Measurements from ENCODE around the gene KNL1.
"Not testable (repeated sequence)": the region's sequence is repeated elsewhere in the genome, so short reads cannot be mapped to it uniquely, and the experiment has no call there.

Gene KNL1, protein sequence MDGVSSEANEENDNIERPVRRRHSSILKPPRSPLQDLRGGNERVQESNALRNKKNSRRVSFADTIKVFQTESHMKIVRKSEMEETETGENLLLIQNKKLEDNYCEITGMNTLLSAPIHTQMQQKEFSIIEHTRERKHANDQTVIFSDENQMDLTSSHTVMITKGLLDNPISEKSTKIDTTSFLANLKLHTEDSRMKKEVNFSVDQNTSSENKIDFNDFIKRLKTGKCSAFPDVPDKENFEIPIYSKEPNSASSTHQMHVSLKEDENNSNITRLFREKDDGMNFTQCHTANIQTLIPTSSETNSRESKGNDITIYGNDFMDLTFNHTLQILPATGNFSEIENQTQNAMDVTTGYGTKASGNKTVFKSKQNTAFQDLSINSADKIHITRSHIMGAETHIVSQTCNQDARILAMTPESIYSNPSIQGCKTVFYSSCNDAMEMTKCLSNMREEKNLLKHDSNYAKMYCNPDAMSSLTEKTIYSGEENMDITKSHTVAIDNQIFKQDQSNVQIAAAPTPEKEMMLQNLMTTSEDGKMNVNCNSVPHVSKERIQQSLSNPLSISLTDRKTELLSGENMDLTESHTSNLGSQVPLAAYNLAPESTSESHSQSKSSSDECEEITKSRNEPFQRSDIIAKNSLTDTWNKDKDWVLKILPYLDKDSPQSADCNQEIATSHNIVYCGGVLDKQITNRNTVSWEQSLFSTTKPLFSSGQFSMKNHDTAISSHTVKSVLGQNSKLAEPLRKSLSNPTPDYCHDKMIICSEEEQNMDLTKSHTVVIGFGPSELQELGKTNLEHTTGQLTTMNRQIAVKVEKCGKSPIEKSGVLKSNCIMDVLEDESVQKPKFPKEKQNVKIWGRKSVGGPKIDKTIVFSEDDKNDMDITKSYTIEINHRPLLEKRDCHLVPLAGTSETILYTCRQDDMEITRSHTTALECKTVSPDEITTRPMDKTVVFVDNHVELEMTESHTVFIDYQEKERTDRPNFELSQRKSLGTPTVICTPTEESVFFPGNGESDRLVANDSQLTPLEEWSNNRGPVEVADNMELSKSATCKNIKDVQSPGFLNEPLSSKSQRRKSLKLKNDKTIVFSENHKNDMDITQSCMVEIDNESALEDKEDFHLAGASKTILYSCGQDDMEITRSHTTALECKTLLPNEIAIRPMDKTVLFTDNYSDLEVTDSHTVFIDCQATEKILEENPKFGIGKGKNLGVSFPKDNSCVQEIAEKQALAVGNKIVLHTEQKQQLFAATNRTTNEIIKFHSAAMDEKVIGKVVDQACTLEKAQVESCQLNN (N-terminal part only)

DNA sequence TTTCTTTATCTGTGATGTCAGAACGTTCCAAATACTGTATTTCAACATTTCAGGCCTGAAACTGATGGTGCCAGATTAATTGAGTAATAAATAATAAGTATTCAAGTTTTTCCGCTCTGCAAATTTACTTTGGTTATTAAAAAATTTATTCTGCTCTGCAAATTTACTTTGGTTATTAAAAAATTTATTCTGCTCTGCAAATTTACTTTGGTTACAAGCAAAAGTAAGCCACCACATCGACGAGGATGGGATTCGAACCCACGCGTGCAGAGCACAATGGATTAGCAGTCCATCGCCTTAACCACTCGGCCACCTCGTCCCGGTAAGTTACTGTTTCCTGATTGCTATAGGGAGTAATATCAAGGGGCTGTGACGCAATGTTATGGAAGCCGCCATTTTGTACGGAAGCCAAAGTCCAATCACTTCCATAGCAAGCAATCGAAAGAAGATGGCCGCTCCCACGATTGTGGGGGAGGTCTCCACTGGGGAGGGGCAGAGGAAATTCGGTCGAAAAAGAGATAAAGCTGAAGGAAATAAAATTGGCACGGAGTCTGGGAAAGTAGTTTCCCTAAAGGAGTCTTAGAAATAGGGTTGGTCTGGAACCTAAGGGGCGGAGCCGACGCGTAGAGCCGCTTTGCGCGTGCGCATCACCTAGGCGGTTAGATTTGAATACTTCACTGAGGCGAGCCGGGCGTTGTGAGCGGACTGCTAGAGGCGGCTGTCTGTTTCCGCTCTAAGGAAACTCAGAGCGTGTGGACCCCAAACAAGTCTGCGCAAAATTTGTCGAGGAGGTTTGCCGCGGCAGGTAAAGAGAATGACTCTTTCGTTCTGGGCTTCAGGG lies at the start of gene KNL1:
KNL1 (plus strand) TSS at position 662 of the 841 bp plus-strand sequence. CDS start 8,683 bp downstream, outside the sequence.
- peak; percentile 99 for DNase-seq

DNA sequence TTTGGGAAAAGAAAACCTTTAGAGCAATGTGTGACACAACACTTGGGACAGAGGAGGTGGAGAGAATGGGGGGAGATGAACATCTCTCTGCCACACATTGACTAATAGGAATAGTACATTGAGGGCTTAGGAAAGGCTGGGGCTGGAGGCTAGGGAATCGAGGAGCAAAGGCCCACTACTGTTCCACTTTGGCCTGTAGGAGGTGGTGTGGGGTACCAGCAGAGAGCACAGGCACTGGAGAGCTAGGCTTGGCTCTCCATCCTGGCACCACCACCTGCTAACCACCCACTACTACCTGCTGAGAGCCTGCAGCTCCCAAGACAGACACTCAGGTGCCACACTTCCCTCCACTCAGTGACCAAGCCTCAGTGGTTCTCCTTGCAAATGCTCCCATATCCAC lies 48.6 kb upstream of the KNL1 start:
- no peak for DNase-seq

DNA sequence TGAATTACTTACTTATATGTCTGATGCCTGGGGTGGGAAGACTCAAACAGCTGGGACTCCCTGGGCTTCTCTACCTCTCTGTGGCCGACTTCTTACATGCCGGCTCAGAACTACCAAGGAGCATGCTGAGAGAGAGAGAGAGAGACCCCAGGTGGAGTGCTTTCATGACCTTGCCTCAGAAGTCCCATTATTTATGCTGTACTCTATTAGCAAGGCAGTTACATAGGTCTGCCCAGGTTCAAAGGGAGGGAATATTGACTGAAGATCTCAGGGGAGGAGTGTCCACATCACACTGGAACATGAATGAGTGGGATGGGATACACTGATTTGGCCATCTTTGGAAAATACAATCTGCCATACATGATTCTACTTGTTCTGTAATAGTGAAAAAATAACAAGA lies 45.4 kb upstream of the KNL1 start:
- no peak for DNase-seq

DNA sequence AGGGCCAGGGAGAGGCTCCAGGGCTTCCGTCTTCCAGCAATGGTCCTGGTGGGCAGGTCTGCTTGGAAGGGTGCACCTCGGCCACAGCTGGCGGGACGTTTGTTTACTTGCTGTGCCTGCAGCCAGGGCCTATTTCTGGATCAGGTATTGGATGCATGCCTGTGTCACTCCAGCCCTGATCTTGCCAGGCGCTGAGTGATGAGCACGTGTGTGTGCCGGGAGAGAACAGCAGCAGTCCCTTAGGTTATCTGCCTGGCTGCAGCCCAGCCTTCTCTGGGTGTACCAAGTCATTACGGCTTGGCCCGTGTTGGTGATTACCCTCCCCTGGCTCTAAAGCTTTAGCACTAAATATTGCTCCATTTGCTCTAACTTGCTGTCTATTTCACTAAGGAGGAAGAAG lies 44.2 kb upstream of the KNL1 start:
- no peak for DNase-seq

DNA sequence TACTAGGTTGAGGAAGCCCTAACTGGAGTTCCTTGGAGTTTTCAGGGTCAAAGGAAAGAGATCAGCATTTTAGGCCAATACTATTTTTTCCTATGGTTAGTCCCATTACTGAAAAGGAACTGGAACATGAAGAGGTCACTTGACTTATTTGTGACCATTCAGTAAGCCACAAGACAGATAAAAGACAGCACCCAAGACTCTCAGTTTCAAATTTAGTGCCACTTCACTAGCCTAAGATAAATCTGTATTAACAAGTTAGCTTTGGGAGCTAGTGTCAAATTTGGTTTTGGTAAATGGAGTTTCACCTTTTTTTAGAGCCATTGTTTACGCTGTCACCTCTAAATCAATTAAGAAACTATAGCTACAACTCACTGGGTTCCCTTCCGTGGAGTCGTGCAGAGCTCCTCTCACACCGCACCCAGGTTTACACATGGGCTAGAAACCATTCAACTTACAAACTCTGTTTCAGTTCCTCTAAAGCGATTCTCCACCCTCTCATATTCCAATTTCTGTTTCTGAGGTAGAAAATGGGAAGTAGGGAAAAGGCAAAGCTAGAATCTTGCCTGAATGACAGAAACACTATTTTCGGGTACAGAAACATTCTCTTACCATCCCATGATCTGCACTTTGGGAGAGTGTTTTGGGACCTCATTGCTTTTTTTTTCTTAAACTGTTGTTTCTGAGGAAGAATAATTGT lies 43.6 kb upstream of the KNL1 start:
- no peak for DNase-seq

DNA sequence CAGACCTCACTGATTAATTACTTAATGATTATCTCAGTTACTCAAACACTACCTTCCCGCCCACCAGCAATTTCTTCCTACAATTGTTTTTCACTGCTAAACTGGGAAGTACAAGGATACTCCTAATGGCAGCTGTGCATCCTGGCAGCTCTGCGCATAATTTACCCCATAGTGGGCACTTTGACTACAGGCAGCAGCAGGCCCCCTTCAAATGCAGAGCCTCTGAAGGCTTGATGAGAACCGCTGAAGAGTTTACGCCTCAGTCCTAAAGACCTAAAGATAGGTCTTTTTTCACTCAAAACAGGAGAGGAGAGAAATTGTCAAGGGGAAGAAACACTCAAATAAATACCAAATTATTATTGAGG lies 39.9 kb upstream of the KNL1 start:
- no peak for DNase-seq

DNA sequence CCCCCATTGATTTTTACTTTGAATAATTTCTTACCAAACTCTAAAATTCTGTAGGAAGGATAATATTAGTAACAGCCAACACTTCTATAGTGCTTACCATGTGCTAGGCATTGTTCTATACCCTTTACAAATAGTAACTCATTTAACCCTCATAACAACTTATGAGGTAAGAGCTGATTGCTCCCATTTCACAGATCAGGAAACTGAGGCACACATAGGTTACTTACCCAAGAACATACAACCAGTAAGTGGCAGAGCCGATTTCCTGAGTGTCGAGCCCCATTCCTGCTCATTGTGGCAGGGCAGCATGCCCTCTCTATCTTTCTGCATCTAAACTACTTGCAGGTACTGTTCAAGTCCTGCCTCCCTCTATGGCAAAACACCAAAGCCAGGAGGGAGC lies 38.2 kb upstream of the KNL1 start:
- no peak for DNase-seq

DNA sequence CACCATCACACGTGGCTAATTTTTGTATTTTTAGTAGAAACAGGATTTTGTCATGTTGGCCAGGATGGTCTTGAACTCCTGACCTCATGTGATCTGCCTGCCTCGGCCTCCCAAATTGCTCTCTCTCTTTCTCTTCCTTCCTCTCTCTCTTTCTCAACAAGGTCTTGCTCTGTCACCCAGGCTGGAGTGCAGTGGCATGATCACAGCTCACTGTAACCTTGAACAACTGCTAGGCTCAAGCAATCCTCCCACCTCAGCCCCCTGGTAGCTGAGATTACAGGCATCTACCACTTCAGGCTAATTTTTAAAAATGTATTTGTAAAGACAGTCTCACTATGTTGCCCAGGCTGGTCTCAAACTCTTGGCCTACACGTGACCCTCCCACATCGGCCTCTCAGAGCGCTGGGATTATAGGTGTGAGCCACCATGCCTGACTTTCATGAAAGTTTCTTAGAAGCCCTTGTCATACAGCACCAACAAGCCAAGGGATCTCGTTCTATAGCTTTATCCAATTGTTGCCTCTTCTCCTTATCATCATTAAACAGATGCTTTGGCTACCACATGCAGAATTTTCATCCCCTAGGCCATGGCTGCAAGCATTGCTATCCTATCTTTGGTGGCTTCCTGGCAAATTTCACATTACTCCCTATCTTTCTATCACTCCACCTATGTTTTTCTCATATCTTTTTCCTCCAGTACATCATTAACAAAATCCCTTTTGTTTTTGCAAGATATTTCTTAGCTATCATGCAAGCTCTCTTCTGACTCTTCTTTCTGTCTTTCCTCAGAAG lies 34.9 kb upstream of the KNL1 start:
- no peak for DNase-seq

DNA sequence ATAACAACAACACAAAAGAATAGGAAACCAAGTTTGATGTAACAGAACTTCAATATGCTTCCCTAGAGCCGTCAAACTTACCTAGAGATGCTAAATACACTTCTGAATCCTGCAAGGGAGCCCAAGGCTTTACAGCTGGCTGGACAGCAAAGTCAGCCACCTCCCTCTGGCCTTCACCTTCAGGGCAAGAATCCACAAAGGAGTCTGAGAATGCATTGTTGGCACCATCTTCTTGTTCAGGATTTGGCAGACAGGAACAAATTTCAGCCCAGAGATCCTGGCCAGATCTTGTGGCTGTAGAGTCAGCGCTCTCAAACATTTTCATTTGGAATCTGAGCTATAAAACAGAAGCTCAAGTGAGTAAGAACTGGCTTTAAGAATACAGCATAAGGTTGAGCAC lies 31.4 kb upstream of the KNL1 start:
- no peak for DNase-seq

DNA sequence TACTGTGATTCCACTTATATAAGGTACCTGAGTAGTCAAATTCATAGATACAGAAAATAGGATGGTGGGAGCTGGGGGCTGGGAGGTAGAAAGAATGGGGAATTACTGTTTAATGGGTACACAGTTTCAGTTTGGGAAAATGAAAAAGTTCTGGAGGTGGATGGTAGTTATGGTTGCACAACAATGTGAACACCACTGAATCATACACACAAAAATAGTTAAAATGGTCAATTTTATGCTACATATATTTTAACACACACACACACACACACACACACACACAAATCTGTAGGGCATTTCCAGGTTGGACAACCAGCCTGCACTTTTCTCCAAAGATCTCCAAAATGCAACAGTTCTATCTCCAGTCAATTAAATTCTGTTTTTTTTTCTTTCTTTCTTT lies 30.6 kb upstream of the KNL1 start:
- DNase-seq = no peak

DNA sequence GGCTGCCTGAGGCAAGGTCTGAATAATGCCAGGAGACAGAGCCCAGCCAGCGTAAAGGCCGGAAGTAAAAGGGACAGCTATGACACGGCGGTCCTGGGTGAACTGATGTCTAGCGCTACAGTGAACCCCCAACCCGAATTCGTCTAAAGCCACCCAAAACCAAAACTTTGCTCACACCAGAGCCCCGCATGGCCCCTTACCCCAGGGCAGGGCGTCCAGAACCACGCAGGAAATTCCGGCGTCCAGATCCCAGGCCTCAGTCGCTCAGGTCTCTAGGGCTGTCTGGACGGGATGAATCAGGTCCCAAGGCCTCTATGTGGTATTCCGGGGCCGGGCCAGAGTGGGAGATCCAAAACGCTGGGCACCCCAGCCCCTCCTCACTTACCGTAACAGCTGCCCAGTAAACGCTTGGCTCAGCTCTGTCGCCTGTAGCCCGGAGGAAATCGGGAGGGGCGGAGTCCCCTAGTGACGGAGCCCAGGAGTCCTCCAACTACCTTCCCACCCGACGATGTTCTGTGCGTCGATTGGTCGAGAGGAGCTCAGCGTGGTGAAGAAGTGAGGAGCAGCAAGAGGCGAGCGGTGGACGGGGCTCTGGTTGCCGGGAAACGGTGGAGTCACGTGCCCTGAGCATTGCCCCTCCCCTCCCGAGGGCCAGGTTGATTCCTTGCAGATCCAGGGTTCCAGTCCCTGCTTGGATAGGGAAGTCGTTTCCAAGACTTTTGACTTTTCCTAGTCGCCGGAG lies 29.3 kb upstream of the KNL1 start, which contains the start of gene CCDC32:
CCDC32 (minus strand) TSS at position 452 of the 742 bp plus-strand sequence. CDS start 2,027 bp downstream, outside the sequence.
- peak; percentile 97 for DNase-seq

DNA sequence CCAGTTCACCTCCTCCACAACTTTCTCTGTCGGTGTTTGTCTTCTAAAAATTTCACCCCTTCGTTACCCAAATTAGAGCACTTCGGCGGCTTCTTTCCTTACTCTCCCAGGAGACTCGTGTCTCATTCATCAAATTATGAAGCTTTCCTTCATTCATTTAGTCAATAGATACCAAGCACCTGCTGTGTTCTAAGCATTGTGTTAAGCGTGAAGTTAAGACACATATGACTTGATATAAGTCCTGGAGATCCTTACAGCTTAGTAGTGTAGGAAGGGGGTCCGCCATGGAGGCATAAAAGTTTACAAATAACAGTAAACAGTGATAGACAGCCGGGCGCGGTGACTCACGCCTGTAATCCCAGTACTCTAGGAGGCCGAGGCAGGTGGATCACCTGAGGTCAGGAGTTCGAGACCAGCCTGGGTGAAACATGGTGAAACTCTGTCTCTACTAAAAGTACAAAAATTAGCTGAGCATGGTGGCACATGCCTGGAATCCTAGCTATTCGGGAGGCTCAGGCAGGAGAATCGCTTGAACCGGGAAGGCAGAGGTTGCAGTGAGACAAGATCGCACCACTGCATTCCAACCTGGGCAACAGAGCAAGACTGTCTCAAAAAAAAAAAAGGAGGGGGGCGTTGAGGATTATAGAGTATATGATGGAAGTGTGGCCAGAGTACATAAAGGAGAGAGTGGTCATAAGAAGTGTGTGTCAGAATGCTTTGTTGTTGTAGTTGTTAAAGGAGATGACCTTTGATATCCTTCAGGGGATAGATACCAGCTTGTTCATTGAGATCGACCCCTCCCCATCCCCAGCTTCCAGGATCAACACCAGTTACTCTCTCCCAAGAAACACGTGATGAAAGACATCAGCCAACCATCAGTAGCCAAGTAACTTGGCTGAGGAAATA lies 28.5 kb upstream of the KNL1 start:
- no peak for DNase-seq

DNA sequence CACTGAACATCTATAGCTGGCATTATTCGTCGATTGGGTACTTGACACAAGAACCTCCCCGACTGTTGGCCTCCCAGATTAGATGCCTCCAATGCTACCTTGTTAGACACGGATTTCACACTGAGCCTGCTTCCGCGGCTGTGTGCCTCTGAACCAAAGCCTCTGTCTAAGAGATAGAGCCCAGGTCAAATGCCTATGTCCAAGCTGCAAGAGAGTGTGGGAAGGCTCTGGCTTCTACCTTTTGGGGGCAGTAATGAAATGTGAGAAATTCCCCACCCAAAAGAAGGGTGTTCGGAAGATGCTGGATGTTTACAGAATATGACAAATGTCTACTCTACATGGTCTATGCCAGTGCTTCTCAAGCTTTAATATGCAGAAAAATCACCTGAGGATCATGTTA lies 26.9 kb upstream of the KNL1 start:
- no peak for DNase-seq

DNA sequence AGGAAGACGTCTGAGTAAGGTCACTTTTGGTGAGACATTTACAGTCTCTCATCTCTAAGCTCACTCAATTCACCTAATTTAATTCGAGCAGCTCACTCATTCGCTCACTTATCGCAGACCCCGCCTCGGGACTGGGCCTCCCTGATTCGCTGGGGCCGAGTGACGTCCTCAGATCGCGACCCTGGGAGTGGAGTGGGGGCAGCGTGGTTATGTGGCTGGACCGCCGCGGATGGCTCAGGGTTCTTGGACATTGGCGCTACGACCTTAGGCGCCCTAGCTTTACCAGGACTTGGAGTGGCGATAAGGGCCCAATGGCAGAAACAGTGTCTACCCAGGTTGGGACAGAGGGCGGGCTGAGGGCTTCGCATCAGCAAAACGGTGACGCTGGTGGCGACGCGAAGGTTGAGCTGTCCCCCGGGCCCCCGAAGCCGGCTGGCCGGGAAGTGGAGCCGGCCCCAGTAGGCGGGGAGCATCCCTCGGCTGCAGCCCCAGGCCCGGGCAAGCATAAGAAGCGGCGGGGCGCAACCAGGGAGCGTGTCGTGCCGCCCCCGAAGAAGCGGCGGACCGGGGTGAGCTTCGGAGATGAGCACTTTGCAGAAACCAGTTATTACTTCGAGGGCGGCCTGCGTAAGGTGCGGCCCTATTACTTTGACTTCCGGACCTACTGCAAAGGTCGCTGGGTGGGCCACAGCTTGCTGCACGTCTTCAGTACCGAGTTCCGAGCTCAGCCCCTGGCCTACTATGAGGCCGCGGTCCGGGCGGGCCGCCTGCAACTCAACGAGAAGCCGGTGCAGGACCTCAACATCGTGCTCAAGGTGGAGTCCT lies 24.7 kb upstream of the KNL1 start, which contains the start of gene RPUSD2:
RPUSD2 (plus strand) TSS at position 171 of the 825 bp plus-strand sequence; CDS start at position 210, 39 bp downstream.
- DNase-seq = peak; percentile 87

DNA sequence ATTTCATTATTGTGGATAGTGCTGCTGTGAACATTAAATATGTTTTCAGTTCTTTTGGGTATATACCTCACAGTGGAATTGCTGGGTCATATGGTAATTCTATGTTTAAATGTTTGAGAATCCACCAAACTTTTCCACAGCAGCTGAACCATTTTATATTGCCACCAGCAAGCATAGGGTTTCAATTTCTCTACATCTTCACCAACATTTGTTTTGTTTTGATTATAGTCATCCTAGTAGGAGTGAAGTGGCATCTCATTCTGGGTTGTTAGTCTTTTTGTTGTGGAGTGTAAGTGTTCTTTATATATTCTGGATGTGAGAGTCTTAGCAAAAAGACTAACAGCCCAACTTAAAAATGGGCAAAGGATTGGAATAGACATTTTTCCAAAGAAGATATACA lies 18.9 kb upstream of the KNL1 start:
- no peak for DNase-seq

DNA sequence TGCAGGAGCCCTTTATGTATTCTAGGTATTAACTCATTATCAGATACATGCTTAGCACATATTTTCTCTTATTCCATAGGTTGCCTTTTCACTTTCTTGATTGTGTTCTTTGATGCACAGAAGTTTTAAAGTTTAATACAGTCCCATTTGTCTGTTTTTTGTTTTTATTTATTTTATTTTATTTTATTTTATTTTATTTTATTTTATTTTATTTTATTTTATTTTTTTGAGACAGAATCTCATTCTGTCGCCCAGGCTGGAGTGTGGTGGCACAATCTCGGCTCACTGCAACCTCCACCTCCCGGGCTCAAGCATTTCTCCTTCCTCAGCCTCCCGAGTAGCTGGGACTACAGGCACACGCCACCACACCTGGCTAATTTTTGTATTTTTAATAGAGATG lies 17.1 kb upstream of the KNL1 start:
- not testable (repeated sequence) for DNase-seq

DNA sequence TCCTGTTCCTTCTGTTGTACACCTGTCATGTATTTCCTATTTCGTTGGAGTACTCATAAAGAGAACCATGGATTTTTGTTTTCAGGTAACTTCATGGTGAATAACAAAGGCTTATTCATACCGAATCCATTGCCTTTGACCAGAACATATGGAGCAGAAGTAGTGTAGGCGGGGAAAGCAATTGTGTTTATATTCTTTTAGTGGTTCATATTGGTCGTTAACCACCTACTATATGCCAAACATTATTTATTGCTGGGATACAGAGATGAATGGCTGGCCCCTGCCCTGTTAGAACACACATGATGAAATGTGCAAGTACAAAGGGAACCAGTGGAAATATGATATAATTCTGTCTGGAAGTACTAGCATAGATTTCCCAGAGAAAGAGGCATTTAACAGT lies 15.2 kb upstream of the KNL1 start:
- DNase-seq = no peak

DNA sequence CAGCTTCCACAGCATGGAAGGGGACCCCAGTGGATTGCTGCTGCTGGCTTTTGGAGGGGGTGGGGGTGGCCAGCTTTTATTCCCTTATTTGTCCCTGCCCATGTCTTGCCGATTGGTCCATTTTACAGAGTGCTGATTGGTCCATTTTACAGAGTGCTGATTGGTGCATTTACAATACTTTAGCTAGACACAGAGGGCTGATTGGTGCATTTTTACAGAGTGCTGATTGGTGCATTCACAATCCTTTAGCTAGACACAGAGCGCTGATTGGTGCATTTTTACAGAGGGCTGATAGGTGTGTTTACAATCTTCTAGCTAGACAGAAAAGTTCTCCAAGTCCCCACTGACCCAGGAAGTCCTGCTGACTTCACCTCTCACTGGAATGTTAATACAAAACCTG lies 12.3 kb upstream of the KNL1 start:
- DNase-seq = not testable (repeated sequence)
